HG03280 (cell line): Measurements from ENCODE around the gene MVP.
"Not testable (repeated sequence)": the region's sequence is repeated elsewhere in the genome, so short reads cannot be mapped to it uniquely, and the experiment has no call there.

ENCODE experiments used
- ATAC-seq: cut with Tn5 transposase; IDR thresholded peaks from one replicate; pipeline ENCODE4 v1.9.1; 2021; ENCODE audit warnings: mild to moderate bottlenecking, moderate library complexity; ENCODE audit not compliant: unreplicated experiment

Gene MVP

GRCh38 chr16:29820271-29820701 is at the start of gene MVP:
MVP (plus strand) TSS chr16:29820462; CDS start chr16:29830550, 10,088 bp downstream.
- no peak for ATAC-seq

GRCh38 chr16:29772330-29772729 is 47.9 kb upstream of the MVP start:
- ATAC-seq: not testable (repeated sequence)

GRCh38 chr16:29774730-29775129 is 45.5 kb upstream of the MVP start:
- no peak for ATAC-seq

GRCh38 chr16:29775742-29776408 is 44.4 kb upstream of the MVP start:
- ATAC-seq: no peak

GRCh38 chr16:29777576-29778350 is 42.5 kb upstream of the MVP start, which contains the start of gene ZG16:
ZG16 (plus strand) TSS chr16:29778256; CDS start chr16:29779267, 1,011 bp downstream.
- no peak for ATAC-seq

GRCh38 chr16:29779474-29779873 is 40.8 kb upstream of the MVP start:
- ATAC-seq: no peak

- ATAC-seq: not testable (repeated sequence)
Measured at GRCh38 chr16:29783094-29783953, 36.9 kb upstream of the MVP start.

- no peak for ATAC-seq
Measured at GRCh38 chr16:29784157-29784556, 36.1 kb upstream of the MVP start.

- no peak for ATAC-seq
Measured at GRCh38 chr16:29784901-29785500, 35.3 kb upstream of the MVP start.

GRCh38 chr16:29787155-29787554 is 33.1 kb upstream of the MVP start:
- ATAC-seq: not testable (repeated sequence)

GRCh38 chr16:29789775-29790182 is 30.5 kb upstream of the MVP start:
- no peak for ATAC-seq

GRCh38 chr16:29790183-29790948 is 29.9 kb upstream of the MVP start, which contains the start of gene KIF22:
KIF22 (plus strand) TSS chr16:29790751; CDS start chr16:29790760, 9 bp downstream.
- ATAC-seq: peak; percentile 92

GRCh38 chr16:29790949-29791844 is 29.1 kb upstream of the MVP start:
- peak; percentile 1 for ATAC-seq

- ATAC-seq: no peak
Measured at GRCh38 chr16:29791845-29792807, 28.1 kb upstream of the MVP start.

- ATAC-seq: not testable (repeated sequence)
Measured at GRCh38 chr16:29793153-29793552, 27.1 kb upstream of the MVP start.

- ATAC-seq: no peak
Measured at GRCh38 chr16:29794231-29794710, 26.0 kb upstream of the MVP start.

GRCh38 chr16:29802416-29802935 is 17.8 kb upstream of the MVP start:
- no peak for ATAC-seq
